GM18870 (cell line): ENCODE data around the gene CCNG1.
A peak's percentile ranks its signal among the peaks of the same experiment; 100 is the strongest.
"Not testable (repeated sequence)": the region's sequence is repeated elsewhere in the genome, so short reads cannot be mapped to it uniquely, and the experiment has no call there.

Source experiments
- ATAC-seq: cut with Tn5 transposase; IDR thresholded peaks from one replicate; pipeline ENCODE4 v1.9.1; 2021; ENCODE audit warnings: moderate library complexity; ENCODE audit not compliant: unreplicated experiment

Gene CCNG1

GRCh38 chr5:163437309-163438182 is at the start of gene CCNG1:
TSS of gene CCNG1 (plus strand) at chr5:163437595. CDS start at chr5:163439257, 1,662 bp downstream.
- ATAC-seq, result peak; percentile 92

- no peak for ATAC-seq
Measured at GRCh38 chr5:163395792-163396191, 41.6 kb upstream of the CCNG1 start.

GRCh38 chr5:163396818-163397340 is 40.5 kb upstream of the CCNG1 start:
- ATAC-seq, result not testable (repeated sequence)

- no peak for ATAC-seq
Measured at GRCh38 chr5:163397354-163397753, 40.0 kb upstream of the CCNG1 start.

GRCh38 chr5:163399923-163400322 is 37.5 kb upstream of the CCNG1 start:
- no peak for ATAC-seq

- ATAC-seq, result no peak
Measured at GRCh38 chr5:163401271-163401670, 36.1 kb upstream of the CCNG1 start.

GRCh38 chr5:163402007-163402406 is 35.4 kb upstream of the CCNG1 start:
- no peak for ATAC-seq

- no peak for ATAC-seq
Measured at GRCh38 chr5:163404364-163405173, 32.8 kb upstream of the CCNG1 start.

- peak; percentile 90 for ATAC-seq
Measured at GRCh38 chr5:163407034-163407655, 30.2 kb upstream of the CCNG1 start.

- ATAC-seq, result peak; percentile 69
Measured at GRCh38 chr5:163408311-163408923, 29.0 kb upstream of the CCNG1 start.

- no peak for ATAC-seq
Measured at GRCh38 chr5:163409384-163409783, 28.0 kb upstream of the CCNG1 start.

GRCh38 chr5:163410505-163410904 is 26.9 kb upstream of the CCNG1 start:
- ATAC-seq, result no peak

- not testable (repeated sequence) for ATAC-seq
Measured at GRCh38 chr5:163415673-163416072, 21.7 kb upstream of the CCNG1 start.

- ATAC-seq, result no peak
Measured at GRCh38 chr5:163424836-163425235, 12.6 kb upstream of the CCNG1 start.

GRCh38 chr5:163426128-163426527 is 11.3 kb upstream of the CCNG1 start:
- ATAC-seq, result not testable (repeated sequence)

- ATAC-seq, result no peak
Measured at GRCh38 chr5:163432544-163432943, 4.9 kb upstream of the CCNG1 start.

- ATAC-seq, result no peak
Measured at GRCh38 chr5:163433271-163433670, 4.1 kb upstream of the CCNG1 start.

GRCh38 chr5:163434401-163434866 is 3.0 kb upstream of the CCNG1 start:
- ATAC-seq, result no peak

- no peak for ATAC-seq
Measured at GRCh38 chr5:163436515-163436914, 880 bp upstream of the CCNG1 start.

GRCh38 chr5:163437011-163437308 is 435 bp upstream of the CCNG1 start:
- ATAC-seq, result no peak

GRCh38 chr5:163439092-163439425 is 1.7 kb downstream of the CCNG1 start:
- ATAC-seq, result peak; percentile 22
